DND-41 (cell line): Measurements from ENCODE around the gene FAM53A.

Experiments used
- CTCF ChIP-seq: IDR thresholded peaks from 2 replicates; pipeline ENCODE4 v1.5.1; 2012; ENCODE audit warnings: borderline replicate concordance, low read length, moderate library complexity, mild to moderate bottlenecking; ENCODE audit not compliant: poor library complexity, severe bottlenecking; ENCODE audit errors: extremely low read depth
- EZH2 ChIP-seq: IDR thresholded peaks from 3 replicates; pipeline ENCODE4 v1.6.1; 2012; ENCODE audit warnings: borderline replicate concordance, low read depth, mild to moderate bottlenecking, moderate library complexity, low read length, inconsistent platforms; ENCODE audit not compliant: severe bottlenecking

GRCh38 chr4:1669850-1670249 lies 14.3 kb downstream of the FAM53A start:
- TF ChIP-seq CTCF (no peak), EZH2 (no peak)
